CD4-positive, alpha-beta T cell treated with Interleukin-1 beta for 1 hour (primary cell): ENCODE results near the gene SLC35F5.
"Not testable (repeated sequence)": the region's sequence is repeated elsewhere in the genome, so short reads cannot be mapped to it uniquely, and the experiment has no call there.

ENCODE experiments used
- DNase-seq, 2 donors: peaks; one replicate each; pipeline ENCODE4 v3.0.0-alpha.2; 2020 to 2022

The SLC35F5 gene

DNA sequence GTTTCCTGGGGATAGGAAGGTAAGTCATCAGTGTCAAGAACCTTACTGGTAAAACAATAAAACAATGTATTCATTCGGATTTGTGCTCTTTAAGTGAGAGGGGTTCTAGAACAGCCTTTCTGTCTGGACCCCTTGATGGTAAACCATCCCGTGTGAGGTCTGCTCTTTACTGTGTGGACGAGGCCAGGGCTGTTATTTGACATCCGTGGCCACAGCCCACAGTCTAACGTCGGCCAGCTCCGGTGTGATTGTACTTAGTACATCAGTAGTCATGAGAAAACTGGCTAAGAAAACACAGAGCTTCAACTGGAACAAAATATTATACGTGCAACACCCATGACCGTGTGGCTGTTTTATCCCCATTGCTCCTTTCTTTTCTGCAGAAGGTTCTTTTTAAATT is 62.0 kb downstream of the SLC35F5 start:
- DNase-seq: no peak

DNA sequence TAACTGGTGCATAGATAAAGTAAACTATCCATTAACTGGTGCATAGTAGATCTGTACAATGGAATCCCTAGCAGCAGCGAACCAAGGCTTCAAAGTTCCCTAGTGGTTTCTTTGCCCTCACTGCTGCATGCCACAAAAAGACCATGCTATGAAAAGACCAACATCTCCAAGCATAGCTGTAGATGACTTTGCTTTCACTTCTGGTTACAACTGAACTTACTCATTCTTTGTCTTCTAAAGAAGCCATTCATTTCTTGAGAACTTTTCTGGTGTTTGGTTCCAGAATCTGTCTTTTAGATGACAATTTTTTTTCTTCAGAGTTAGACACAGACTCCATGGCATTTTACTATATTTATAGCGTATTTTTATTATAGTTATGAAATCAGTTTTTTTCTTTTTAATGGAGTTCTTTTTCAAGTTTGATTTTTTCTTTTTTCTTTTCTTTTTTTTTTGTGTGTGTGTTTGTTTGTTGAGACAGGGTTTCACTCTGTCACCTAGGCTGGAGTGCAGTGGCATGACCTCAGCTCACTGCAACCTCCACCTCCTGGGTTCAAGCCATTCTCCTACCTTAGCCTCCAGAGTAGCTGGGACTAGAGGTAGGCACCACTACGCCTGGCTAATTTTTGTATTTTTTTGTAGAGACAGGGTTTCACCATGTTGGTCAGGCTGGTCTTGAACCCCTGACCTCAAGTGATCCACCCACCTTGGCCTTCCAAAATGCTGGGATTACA is 63.6 kb downstream of the SLC35F5 start:
- peak in 1 of 2 donors; percentile 32 for DNase-seq

DNA sequence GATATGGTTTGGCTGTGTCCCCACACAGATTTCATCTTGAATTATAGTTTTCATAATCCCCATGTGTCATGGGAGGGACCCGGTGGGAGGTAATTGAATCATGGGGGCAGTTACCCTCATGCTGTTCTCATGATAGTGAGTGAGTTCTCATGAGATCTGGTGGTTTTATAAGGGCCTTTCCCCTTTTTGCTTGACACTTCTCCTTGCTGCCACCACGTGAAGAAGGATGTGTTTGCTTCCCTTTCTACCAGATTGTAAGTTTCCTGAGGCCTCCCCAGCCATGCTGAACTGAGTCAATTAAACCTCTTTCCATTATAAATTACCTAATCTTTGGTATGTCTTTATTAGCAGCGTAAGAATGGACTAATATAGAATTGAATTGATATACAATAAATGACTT is 65.6 kb downstream of the SLC35F5 start:
- DNase-seq: not testable (repeated sequence)

DNA sequence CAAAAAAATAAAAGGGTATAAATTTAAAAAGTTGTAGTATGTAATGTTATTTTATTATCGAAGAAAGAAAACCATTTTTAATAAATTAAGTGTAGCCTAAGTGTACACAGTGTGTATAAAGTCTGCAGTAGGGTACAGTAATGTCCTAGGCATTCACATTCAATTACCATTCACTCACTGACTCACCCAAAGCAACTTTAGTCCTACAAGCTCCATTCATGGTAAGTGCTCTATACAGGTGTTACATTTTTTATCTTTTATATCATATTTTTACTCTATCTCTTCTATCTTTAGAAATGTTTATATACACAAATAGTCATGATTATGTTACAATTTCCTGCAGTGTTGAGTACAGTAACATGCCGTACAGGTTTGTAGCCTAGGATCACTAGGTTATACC is 69.9 kb downstream of the SLC35F5 start:
- DNase-seq: no peak

DNA sequence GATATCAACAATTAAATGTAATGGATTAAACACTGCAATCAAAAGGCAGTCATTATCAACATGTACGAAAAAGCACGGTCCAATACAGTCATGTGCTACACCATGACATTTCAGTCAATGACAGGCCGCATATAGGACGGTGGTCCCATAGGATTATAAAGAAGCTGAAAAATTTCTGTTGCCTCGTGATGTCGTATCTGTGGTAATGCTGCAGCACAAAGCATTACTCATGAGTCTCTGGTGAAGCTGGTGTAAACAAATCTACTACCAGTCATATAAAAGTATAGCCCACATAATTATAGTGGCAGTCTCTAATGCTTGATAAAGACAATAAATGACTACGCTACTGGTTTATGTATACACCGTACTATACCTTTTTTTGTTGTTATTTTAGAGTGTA is 71.0 kb downstream of the SLC35F5 start:
- DNase-seq: no peak

DNA sequence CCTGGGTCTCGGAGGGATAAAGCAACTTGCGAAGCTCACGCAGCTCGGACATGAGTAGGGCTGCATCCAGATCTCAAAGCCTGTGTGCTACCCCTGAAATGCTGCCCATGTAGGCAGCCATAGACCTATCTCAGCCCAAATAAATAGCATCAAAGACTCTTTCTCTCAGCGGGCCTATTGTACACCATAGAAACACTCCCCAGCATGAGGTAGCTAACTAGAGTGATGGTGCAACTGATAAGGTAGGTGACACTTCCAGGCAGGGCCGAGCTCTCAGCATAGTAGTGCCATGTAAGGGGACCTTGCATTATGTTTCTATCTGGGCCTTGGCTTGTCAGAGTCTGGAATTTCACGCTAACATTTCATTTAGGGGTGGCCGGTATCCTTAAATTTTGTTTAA is 77.0 kb downstream of the SLC35F5 start:
- no peak for DNase-seq

DNA sequence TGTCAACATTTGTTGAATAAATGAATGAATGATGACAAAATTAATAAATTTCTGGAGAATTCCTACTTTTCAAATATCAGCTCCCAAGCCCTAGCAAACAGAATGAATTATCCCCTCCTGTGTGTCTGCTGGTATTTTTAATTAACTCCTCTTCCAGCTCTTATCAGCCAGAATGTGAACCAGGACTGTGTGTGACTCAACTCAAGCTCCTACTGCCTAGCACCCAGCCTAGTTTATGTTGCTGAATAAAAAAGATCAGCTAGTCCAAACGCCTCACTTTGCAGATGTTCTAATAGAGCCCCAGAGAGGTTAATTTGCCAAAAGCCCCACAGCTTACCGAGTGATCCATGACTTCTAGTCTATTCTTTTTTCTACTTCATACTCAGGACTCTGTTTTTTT is 79.1 kb downstream of the SLC35F5 start:
- no peak for DNase-seq

DNA sequence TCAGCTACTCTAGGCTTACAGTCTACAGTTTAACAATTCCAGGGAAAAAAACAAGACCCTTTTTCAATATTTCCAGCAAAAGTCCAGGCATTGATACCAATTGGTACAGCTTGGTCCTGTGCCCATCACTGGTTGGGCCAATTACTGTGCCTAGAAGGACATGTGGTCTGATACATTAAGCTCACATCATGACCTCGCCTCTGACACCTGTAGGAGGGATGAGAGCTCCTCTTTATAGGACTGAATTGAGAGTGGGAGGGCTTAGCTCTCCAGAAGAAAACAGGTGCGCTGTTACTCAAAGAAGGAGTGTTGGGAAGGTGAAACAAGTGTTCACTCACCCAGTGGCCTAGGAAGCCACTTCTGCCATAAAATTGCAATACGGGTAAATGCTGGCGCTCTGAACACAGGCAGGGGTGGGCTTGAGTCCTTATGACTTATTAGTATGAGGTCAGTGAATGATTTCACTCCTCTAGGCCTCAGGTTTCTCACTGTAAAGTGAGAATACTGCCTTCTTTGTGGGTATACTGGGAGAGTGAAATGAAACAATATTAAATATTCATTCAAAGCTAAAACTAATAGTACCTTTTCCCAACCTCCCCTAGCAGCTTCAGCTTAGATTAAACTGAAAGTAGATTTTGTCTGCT is 79.7 kb downstream of the SLC35F5 start:
- no peak for DNase-seq

DNA sequence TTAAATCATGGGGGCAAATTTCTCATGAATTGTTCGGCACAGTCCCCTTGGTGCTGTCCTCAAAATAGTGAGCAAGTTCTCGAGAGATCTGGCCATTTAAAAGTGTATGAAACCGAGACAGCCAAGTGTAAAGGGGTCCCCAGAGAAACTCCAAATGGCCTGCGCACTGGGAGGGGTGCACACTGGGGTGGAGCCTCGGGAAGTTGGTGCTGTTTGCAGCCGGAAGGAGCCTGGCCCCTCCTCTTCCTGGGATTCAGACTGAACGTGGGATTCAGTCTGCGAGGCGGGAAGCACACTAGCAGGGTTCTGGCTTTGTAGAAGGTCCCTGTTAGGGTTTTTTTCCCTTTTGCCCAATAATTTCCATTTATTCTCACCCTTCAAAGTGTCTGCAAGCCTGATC is 80.6 kb downstream of the SLC35F5 start:
- DNase-seq: no peak

DNA sequence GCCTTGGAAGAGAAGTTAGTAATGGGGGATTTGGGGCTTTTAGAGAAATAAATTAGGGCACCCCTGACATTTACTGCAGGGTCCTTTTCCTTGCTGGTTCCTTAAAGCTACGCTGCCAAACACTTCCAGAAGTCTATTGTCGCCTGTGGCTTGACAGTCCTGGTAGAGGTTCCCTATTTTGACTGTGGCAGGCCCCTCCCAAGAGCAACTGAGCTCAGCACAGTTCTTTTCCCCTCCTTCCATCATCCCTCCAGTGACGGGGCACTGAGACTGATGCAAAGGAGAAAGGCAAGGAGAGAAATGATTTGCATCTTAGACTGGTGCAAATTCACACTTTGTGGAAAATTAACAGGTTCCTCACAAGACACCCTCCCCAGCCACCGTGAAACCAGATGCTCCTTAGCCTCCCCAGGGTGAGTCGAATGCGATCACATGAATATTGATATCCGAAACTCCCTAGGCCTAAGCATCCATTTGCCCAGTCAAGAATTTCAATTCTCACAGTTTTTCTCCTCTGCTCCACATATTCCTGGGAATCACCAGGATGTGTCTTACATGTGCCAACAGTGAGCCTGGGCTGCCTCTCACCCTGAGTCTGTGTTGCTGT is 84.0 kb downstream of the SLC35F5 start:
- DNase-seq: no peak

DNA sequence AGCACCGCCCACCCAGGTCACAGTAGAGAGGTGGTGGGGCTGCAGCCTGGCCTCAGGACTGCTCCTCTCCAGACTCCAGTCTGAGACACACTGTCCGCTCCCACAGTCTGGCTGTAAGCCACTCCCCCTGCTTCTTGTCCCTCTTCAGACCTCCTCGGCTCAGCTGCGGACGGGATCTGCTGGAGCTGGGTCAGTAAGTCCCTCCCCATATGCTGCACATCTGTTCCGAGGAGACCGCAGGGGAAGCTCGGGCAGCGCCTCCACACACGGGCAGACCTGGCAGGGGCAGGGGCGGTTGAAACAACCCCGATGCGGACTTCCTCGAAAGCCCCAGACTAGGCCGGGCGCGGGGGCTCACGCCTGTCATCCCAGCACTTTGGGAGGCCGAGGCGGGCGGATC is 87.4 kb downstream of the SLC35F5 start:
- not testable (repeated sequence) for DNase-seq

DNA sequence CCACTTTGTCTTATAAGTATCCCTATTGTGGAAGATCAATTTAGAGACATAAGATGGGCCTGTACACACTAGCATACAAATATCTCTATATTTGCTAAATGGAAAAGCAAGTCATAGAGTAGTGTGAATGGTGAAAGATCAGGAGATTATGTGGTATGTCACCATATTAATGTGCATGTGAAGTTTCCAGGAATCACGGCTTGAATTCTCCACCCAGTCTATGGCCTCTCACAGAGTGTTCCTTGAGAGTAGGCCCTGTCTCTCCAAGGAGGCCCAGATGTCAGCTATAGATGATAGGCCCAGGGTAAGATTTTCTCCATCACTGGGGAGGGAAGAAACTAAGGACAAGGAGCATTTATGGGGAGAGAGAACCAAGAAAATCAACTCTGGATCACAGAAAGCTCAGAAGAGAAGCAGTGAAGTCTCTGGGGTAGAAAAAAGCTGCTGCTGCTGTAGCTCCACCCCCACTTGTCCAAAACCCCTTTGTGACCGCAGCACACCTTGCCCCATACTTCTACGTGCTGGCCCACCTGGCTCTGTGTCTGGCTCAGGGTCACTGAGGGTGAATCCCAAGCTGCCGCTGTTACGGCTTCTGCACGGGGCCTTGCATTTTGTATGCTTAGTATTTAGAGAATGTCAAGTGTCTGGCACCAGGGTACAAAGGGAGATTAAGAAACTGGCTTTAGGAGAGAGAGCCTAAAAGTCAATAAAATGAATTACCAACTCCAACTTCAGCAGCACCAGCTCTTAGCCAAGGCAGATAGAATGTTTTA is 91.5 kb downstream of the SLC35F5 start:
- not testable (repeated sequence) for DNase-seq

DNA sequence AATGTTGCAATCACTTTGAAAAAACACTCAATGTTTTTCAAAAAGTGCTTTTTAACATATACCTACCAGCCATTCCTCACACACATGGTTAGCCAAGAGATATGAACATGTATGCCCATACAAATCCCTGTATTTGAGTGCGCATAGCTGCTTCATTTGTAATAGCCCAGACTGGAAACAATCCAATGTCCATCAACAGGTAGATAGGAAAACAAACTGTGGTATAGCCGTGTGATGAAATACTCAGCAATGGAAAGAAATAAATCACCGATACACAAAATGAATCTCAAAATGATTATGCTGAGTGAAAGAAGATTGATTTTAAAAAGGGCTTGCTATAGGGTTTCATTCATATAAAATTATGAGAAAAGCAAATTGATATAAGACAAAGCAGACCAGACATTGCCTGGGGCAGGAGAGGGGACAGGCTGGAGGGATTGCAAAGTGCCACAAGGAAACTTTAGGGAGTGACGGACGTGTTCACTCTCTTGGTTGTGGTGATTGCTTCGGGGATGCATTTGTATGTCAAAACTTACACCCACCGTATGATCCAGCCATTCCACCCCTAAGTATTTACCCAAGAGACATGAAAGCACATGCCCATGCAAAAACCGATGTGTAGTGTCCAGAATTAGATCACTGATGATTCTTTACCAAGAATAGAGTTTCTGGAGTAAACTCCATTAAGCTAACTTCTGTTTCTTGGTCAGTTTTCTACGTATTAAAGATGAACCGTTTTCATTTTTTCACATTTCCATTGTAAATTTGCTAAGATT is 93.0 kb downstream of the SLC35F5 start:
- not testable (repeated sequence) for DNase-seq
